Stimulated activated CD8-positive, alpha-beta memory T cell treated with anti-CD3 and anti-CD28 coated beads, Interleukin-12 subunit alpha, Interleukin-12 subunit beta, amount 100 ng/mL, for 4 hours (primary cell): ENCODE results near the gene SMARCAD1.
"Not testable (repeated sequence)": the region's sequence is repeated elsewhere in the genome, so short reads cannot be mapped to it uniquely, and the experiment has no call there.

Experiments used
- DNase-seq: peaks from one replicate; pipeline ENCODE4 v3.0.0-alpha.2; 2020; ENCODE audit warnings: low read depth

The SMARCAD1 gene

GRCh38 chr4:94293981-94294380 lies 86.3 kb downstream of the SMARCAD1 start:
- DNase-seq = not testable (repeated sequence)

- not testable (repeated sequence) for DNase-seq
Measured at GRCh38 chr4:94295473-94295872, 87.8 kb downstream of the SMARCAD1 start.

GRCh38 chr4:94298725-94299252 lies 91.1 kb downstream of the SMARCAD1 start:
- DNase-seq = no peak

GRCh38 chr4:94302191-94302590 lies 94.5 kb downstream of the SMARCAD1 start:
- DNase-seq = no peak

GRCh38 chr4:94304365-94304971 lies 96.8 kb downstream of the SMARCAD1 start:
- DNase-seq = no peak

- no peak for DNase-seq
Measured at GRCh38 chr4:94305466-94306225, 98.0 kb downstream of the SMARCAD1 start.

- no peak for DNase-seq
Measured at GRCh38 chr4:94306713-94307112, 99.0 kb downstream of the SMARCAD1 start.

GRCh38 chr4:94307231-94307871 lies 99.7 kb downstream of the SMARCAD1 start:
- DNase-seq = no peak

GRCh38 chr4:94319927-94320326 lies 112.3 kb downstream of the SMARCAD1 start:
- DNase-seq = not testable (repeated sequence)

GRCh38 chr4:94325835-94326234 lies 118.2 kb downstream of the SMARCAD1 start:
- no peak for DNase-seq

- no peak for DNase-seq
Measured at GRCh38 chr4:94329933-94330332, 122.3 kb downstream of the SMARCAD1 start.

GRCh38 chr4:94332983-94333590 lies 125.4 kb downstream of the SMARCAD1 start:
- no peak for DNase-seq

- DNase-seq = no peak
Measured at GRCh38 chr4:94333866-94334265, 126.2 kb downstream of the SMARCAD1 start.

- no peak for DNase-seq
Measured at GRCh38 chr4:94334476-94334875, 126.8 kb downstream of the SMARCAD1 start.

- no peak for DNase-seq
Measured at GRCh38 chr4:94334962-94335361, 127.3 kb downstream of the SMARCAD1 start.

GRCh38 chr4:94336303-94336702 lies 128.6 kb downstream of the SMARCAD1 start:
- DNase-seq = no peak

- not testable (repeated sequence) for DNase-seq
Measured at GRCh38 chr4:94336791-94337190, 129.1 kb downstream of the SMARCAD1 start.

GRCh38 chr4:94338681-94339351 lies 131.2 kb downstream of the SMARCAD1 start:
- DNase-seq = no peak

- DNase-seq = no peak
Measured at GRCh38 chr4:94339779-94340178, 132.1 kb downstream of the SMARCAD1 start.
